ENCODE results near the gene NFIA.
A peak's percentile ranks its signal among the peaks of the same experiment; 100 is the strongest.

Gene NFIA

GRCh38 chr1:61285371-61285885, 203.1 kb downstream of the NFIA start:
- Mint-ChIP-seq H3K27me3 (no peaks in the 10 kb centered on the region), H3K27ac (no peak overlapping the region), H3K4me1 (ENCODE audit: low read depth in 2 of 2) (no peaks in the 10 kb centered on the region), H3K9me3 (no peaks in the 10 kb centered on the region), H3K4me3 (no peak overlapping the region), H3K36me3 (ENCODE audit: insufficient read depth) (no peaks in the 10 kb centered on the region)
- DNase-seq (no peak), ATAC-seq (replicated peaks) (no peak)

GRCh38 chr1:61287014-61287413, 204.7 kb downstream of the NFIA start:
- no peaks in the 10 kb centered on the region for H3K36me3 Mint-ChIP-seq (ENCODE audit: insufficient read depth)
- no peak overlapping the region for H3K4me3 Mint-ChIP-seq
- no peaks in the 10 kb centered on the region for H3K27me3 Mint-ChIP-seq
- no peak overlapping the region for H3K27ac Mint-ChIP-seq
- ATAC-seq (replicated peaks) (no peak), DNase-seq (no peak)
- H3K4me1 Mint-ChIP-seq (ENCODE audit: low read depth in 2 of 2): no peaks in the 10 kb centered on the region
- no peaks in the 10 kb centered on the region for H3K9me3 Mint-ChIP-seq

GRCh38 chr1:61287734-61288133, 205.4 kb downstream of the NFIA start:
- DNase-seq (no peak), ATAC-seq (replicated peaks) (no peak)
- no peaks in the 10 kb centered on the region for H3K36me3 Mint-ChIP-seq (ENCODE audit: insufficient read depth)
- H3K9me3 Mint-ChIP-seq: no peaks in the 10 kb centered on the region
- no peaks in the 10 kb centered on the region for H3K4me1 Mint-ChIP-seq (ENCODE audit: low read depth in 2 of 2)
- no peak overlapping the region for H3K27ac Mint-ChIP-seq
- H3K4me3 Mint-ChIP-seq: no peak overlapping the region
- no peaks in the 10 kb centered on the region for H3K27me3 Mint-ChIP-seq

GRCh38 chr1:61289232-61290098, 207.1 kb downstream of the NFIA start:
- no peaks in the 10 kb centered on the region for H3K9me3 Mint-ChIP-seq
- DNase-seq (no peak), ATAC-seq (replicated peaks) (no peak)
- H3K27me3 Mint-ChIP-seq: no peaks in the 10 kb centered on the region
- no peaks in the 10 kb centered on the region for H3K4me1 Mint-ChIP-seq (ENCODE audit: low read depth in 2 of 2)
- H3K36me3 Mint-ChIP-seq (ENCODE audit: insufficient read depth): no peaks in the 10 kb centered on the region
- no peak overlapping the region for H3K27ac Mint-ChIP-seq
- H3K4me3 Mint-ChIP-seq: no peak overlapping the region

GRCh38 chr1:61290525-61290924, 208.2 kb downstream of the NFIA start:
- Mint-ChIP-seq H3K27me3 (no peaks in the 10 kb centered on the region), H3K27ac (no peak overlapping the region), H3K4me3 (no peak overlapping the region), H3K4me1 (ENCODE audit: low read depth in 2 of 2) (no peaks in the 10 kb centered on the region), H3K9me3 (no peaks in the 10 kb centered on the region), H3K36me3 (ENCODE audit: insufficient read depth) (no peaks in the 10 kb centered on the region)
- ATAC-seq (replicated peaks) (no peak), DNase-seq (no peak)

GRCh38 chr1:61293197-61293596, 210.8 kb downstream of the NFIA start:
- no peak for ATAC-seq (replicated peaks)
- H3K36me3 Mint-ChIP-seq (ENCODE audit: insufficient read depth): no peaks in the 10 kb centered on the region

GRCh38 chr1:61293986-61294504, 211.7 kb downstream of the NFIA start:
- H3K27me3 Mint-ChIP-seq: no peaks in the 10 kb centered on the region
- H3K27ac Mint-ChIP-seq: no peak overlapping the region
- H3K36me3 Mint-ChIP-seq (ENCODE audit: insufficient read depth): no peaks in the 10 kb centered on the region
- ATAC-seq (replicated peaks) (no peak), DNase-seq (no peak)
- no peaks in the 10 kb centered on the region for H3K4me1 Mint-ChIP-seq (ENCODE audit: low read depth in 2 of 2)
- no peak overlapping the region for H3K4me3 Mint-ChIP-seq
- H3K9me3 Mint-ChIP-seq: no peaks in the 10 kb centered on the region

More at GRCh38 chr1:61293197-61293596, 210.8 kb downstream of the NFIA start:
- no peak overlapping the region for H3K4me3 Mint-ChIP-seq
- H3K27me3 Mint-ChIP-seq: no peaks in the 10 kb centered on the region
- H3K4me1 Mint-ChIP-seq (ENCODE audit: low read depth in 2 of 2): no peaks in the 10 kb centered on the region
- DNase-seq: no peak
- no peak overlapping the region for H3K27ac Mint-ChIP-seq
- H3K9me3 Mint-ChIP-seq: no peaks in the 10 kb centered on the region

- ATAC-seq (replicated peaks) (no peak), DNase-seq (no peak)
- Mint-ChIP-seq H3K27ac (no peak overlapping the region), H3K27me3 (no peaks in the 10 kb centered on the region), H3K4me3 (no peak overlapping the region), H3K9me3 (no peaks in the 10 kb centered on the region), H3K4me1 (ENCODE audit: low read depth in 2 of 2) (no peaks in the 10 kb centered on the region), H3K36me3 (ENCODE audit: insufficient read depth) (no peaks in the 10 kb centered on the region)
Measured at GRCh38 chr1:61294930-61295329, 212.6 kb downstream of the NFIA start.

GRCh38 chr1:61295818-61296537, 213.6 kb downstream of the NFIA start:
- no peak for DNase-seq
- H3K4me1 Mint-ChIP-seq (ENCODE audit: low read depth in 2 of 2): no peaks in the 10 kb centered on the region
- no peak overlapping the region for H3K27ac Mint-ChIP-seq
- H3K9me3 Mint-ChIP-seq: no peaks in the 10 kb centered on the region
- H3K4me3 Mint-ChIP-seq: no peak overlapping the region
- no peaks in the 10 kb centered on the region for H3K27me3 Mint-ChIP-seq
- no peak for ATAC-seq (replicated peaks)
- no peaks in the 10 kb centered on the region for H3K36me3 Mint-ChIP-seq (ENCODE audit: insufficient read depth)

GRCh38 chr1:61297887-61298286, 215.5 kb downstream of the NFIA start:
- Mint-ChIP-seq H3K36me3 (ENCODE audit: insufficient read depth) (no peaks in the 10 kb centered on the region), H3K27ac (no peak overlapping the region), H3K4me3 (no peak overlapping the region), H3K27me3 (no peaks in the 10 kb centered on the region), H3K4me1 (ENCODE audit: low read depth in 2 of 2) (peaks cover 0 to 4% of the 10 kb centered on the region in 2 donors), H3K9me3 (no peaks in the 10 kb centered on the region)
- ATAC-seq (replicated peaks): no peak
- no peak for DNase-seq

- DNase-seq (no peak), ATAC-seq (replicated peaks) (no peak)
- Mint-ChIP-seq H3K36me3 (ENCODE audit: insufficient read depth) (no peaks in the 10 kb centered on the region), H3K9me3 (no peaks in the 10 kb centered on the region), H3K27me3 (no peaks in the 10 kb centered on the region), H3K4me1 (ENCODE audit: low read depth in 2 of 2) (peaks cover 0 to 4% of the 10 kb centered on the region in 2 donors), H3K27ac (no peak overlapping the region), H3K4me3 (no peak overlapping the region)
Measured at GRCh38 chr1:61299463-61299862, 217.1 kb downstream of the NFIA start.

- Mint-ChIP-seq H3K4me1 (ENCODE audit: low read depth in 2 of 2) (peaks cover 0 to 4% of the 10 kb centered on the region in 2 donors), H3K27ac (no peak overlapping the region), H3K9me3 (no peaks in the 10 kb centered on the region), H3K27me3 (no peaks in the 10 kb centered on the region), H3K4me3 (no peak overlapping the region), H3K36me3 (ENCODE audit: insufficient read depth) (no peaks in the 10 kb centered on the region)
- ATAC-seq (replicated peaks) (no peak), DNase-seq (no peak)
Measured at GRCh38 chr1:61300899-61301298, 218.5 kb downstream of the NFIA start.

- H3K9me3 Mint-ChIP-seq: no peaks in the 10 kb centered on the region
- ATAC-seq (replicated peaks) (peak; percentile 51), DNase-seq (no peak)
- H3K36me3 Mint-ChIP-seq (ENCODE audit: insufficient read depth): no peaks in the 10 kb centered on the region
- H3K4me3 Mint-ChIP-seq: no peak overlapping the region
- peaks cover 0 to 4% of the 10 kb centered on the region in 2 donors for H3K4me1 Mint-ChIP-seq (ENCODE audit: low read depth in 2 of 2)
- H3K27ac Mint-ChIP-seq: no peak overlapping the region
- H3K27me3 Mint-ChIP-seq: no peaks in the 10 kb centered on the region
Measured at GRCh38 chr1:61301824-61302657, 219.7 kb downstream of the NFIA start.
